Activated CD8-positive, alpha-beta memory T cell treated with anti-CD3 and anti-CD28 coated beads, Interleukin-2, amount 50 U/mL, for 24 hours (primary cell): ENCODE results near the gene TFRC.
"Not testable (repeated sequence)": the region's sequence is repeated elsewhere in the genome, so short reads cannot be mapped to it uniquely, and the experiment has no call there.

ENCODE experiments used
- DNase-seq: peaks from one replicate; pipeline ENCODE4 v3.0.0-alpha.2; 2020; ENCODE audit errors: extremely low read depth

TFRC gene

GRCh38 chr3:196048922-196049598 is 32.8 kb downstream of the TFRC start:
- DNase-seq = no peak

DNA sequence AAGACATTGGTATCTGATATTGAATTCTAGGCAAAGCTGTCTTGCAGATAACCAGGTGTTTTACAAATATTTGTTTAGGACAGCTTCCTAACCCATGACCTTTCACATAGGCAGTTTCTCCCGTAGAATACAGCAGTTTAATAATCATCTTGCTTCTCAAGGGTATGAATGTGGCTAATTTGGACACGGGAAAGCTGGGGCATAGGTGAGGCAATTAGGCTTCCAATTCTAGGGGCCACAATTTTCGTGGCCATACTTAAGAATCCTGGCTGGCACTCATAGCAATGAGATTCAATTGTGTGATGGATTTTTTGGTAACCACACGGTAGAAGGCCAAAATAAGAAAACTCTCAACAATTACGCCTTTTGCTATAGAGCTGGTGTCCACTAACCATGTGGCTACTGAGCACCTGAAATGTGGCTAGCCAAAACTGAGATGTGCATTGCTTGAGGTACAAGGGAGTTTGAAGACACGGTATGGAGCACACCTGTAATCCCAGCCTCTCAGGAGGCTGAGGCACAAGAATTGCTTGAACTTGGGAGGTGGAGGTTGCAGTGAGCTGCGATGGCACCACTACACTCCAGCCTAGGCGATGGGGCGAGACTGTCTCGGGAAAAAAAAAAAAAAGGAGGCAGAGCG is 34.4 kb downstream of the TFRC start:
- DNase-seq = no peak

DNA sequence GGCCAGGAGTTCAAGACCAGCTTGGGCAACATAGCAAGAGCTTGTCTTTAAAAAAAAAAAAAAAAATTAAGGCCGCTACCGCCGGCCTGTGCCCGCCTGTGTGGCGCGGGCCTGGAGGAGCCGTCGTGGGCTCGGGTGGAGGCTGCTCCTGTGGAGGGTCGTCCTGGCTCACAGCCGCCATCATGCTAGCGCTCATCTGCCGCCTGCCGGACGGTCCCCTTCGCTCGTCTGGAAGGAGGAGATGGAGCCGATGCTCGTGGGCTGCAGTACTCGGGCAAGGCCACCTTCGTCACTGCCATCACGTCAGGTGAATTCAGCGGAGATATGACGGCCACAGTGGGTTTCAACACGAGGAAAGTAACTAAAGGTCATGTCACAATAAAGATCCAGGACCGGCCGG is 37.4 kb downstream of the TFRC start:
- no peak for DNase-seq

GRCh38 chr3:196042673-196043072 is 39.2 kb downstream of the TFRC start:
- DNase-seq = no peak

DNA sequence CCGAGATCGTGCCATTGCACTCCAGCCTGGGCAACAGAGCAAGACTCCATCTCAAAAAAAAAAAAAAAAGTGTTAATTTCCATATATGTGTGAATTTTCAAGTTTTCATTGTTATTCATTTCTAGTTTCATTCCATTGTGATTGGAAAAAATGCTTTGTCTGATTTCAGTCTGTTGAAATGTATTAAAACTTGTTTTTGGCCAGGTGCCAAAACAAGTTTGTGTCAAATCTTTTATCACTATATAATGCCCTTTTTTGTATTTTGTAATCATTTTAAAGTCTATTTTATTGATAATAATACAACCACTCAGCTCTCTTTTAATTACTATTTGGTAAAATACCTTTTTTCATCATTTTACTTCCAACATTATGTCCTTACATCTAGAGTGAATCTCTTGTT is 42.5 kb downstream of the TFRC start:
- DNase-seq = no peak

- not testable (repeated sequence) for DNase-seq
Observed at GRCh38 chr3:196026059-196026458, 55.8 kb downstream of the TFRC start.

GRCh38 chr3:196024968-196025367 is 56.9 kb downstream of the TFRC start:
- DNase-seq = no peak

DNA sequence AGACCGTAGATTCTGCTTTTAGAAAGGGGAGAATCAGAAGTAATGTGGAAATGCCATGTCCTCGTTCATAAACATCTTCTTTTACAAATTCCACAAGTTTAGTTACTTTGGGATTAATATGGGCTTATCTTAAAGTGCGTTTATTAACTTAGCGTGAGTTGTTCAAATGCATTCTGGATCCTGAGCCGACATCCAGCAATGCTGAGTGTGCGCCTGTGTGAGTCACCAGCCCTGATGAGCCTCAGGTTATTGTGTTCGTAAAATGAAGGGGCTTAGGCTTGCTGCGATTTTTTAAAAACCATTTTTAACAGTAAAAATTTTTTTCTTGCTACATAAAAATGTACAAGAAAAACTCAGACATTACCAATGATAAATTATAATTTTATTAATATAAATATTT is 57.9 kb downstream of the TFRC start:
- no peak for DNase-seq

- DNase-seq = not testable (repeated sequence)
Observed at GRCh38 chr3:196022499-196022878, 59.4 kb downstream of the TFRC start.

DNA sequence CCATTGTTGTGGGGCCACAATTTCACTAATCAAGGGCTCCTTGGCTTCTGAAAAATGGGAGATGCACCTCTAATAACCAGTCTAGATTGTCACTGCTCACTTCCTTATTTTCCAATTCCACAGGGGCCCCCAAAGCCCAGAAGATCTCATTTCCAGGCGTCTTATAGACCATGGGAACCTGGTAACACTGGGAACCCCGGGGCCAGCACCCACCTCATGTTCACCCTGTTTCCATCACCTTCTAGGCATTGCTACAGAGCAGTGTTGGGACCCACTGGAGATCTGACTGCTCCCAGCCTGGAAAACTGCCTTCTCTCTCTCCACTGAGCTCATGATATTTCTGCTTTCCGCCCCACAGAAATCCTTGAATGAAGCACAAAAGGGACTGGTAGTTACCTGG is 61.5 kb downstream of the TFRC start:
- DNase-seq = no peak

GRCh38 chr3:196019576-196019975 is 62.3 kb downstream of the TFRC start:
- not testable (repeated sequence) for DNase-seq

- DNase-seq = not testable (repeated sequence)
Observed at GRCh38 chr3:196018159-196018558, 63.7 kb downstream of the TFRC start.

DNA sequence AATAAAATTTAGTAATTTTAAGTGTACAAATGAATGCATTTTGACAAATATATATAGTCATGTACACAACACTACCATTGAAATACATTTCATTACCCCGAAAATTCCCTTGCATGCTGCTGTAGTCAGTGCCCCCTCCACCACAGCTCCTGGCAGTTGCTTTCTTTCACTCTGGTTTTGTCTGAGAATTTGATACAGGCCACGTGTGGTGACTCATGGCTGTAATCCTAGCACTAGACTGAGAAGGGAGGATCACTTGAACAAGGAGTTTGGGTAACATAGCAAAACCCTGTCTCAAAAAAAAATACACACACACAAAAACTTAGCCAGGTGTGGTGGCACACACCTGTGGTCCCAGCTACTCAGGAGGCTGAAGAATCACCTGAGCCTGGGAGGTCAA is 65.4 kb downstream of the TFRC start:
- DNase-seq = no peak

GRCh38 chr3:196016059-196016458 is 65.8 kb downstream of the TFRC start:
- no peak for DNase-seq

DNA sequence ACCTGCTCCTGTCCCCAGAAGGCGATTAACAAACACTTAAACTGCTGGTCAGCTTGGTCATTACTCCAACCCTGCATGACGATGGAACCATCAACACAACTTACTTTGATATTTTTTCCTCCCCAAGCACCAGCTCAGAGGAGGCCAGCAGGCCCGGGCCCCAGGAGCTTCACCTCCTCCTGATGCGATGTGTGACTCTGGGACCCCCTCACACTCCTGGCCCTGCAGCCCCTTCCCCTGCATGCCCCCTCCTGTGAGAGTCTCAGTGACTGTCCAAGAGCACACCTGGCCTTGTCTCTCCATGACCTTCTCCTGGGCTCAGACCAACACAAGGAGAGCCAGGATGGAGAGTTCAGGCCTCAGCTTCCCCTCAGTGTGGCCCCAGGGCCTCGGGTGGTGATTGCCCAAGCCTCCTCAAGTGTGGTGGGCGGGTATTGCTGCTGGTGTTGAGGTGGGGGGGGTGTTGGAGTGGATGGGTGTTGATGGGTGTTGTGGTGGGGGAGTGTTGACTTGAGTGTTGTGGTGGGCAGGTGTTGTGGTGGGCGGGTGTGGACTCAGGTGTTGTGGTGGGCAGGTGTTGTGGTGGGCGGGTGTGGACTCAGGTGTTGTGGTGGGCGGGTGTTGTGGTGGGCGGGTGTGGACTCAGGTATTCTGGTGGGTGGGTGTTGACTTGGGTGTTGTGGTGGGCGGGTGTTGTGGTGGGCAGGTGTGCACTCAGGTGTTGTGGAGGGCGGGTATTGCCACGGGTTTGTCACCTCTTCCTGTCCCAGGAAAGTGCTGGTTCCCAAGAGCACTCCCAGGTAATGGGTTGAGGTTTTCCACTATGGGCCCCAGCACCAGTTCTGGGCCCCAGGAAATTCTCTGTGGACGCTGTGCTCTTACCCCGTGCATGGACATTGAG is 68.1 kb downstream of the TFRC start:
- DNase-seq = no peak

DNA sequence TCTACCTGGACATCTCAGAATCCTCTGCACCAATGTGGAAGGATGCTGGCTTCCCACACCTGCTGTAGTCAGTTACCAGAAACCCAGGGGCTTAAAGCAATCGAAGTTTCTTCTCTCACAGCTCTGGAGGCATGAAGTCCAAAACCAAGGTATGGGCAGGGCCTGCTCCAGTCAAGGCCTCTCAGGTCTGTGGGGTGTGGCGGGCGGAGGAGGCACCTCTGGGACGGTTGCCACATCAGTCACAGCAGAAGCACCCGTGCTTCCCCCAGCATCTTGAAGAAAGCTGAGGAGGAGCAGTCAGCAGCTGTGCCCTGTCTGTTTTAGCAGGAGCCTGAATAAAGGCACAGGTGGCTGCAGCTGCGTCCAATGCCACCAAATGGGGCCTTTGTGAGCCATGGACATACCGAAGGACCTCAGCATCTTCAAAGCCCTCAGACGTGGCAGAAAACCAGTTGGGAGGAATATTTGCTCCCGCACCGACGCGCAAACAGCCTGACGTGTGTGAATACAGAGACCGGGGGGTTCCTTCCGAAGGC is 68.9 kb downstream of the TFRC start:
- DNase-seq = no peak

GRCh38 chr3:196012481-196012880 is 69.4 kb downstream of the TFRC start:
- no peak for DNase-seq

DNA sequence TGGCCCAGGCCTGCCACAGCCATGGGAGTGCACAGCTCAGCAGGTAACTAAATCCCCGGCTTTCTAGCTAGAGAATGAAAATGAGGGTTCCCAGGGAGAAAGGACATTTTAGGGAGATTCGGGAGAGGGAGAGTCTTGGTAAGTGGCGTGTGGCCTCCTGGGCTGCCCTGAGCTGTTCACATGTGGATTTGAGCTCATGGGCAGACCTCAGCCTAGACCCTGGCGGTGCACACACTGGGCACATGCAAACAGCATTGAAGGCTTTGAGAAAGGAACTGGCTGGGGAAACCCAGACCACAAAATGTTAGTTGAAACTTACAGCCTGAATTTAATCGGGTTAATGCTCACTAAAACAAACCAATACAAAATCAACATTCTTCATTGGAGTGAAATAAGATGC is 72.4 kb downstream of the TFRC start:
- no peak for DNase-seq

- DNase-seq = no peak
Observed at GRCh38 chr3:196008929-196009328, 73.0 kb downstream of the TFRC start.

- DNase-seq = no peak
Observed at GRCh38 chr3:196008387-196008786, 73.5 kb downstream of the TFRC start.

- DNase-seq = no peak
Observed at GRCh38 chr3:196007744-196008335, 74.0 kb downstream of the TFRC start.

DNA sequence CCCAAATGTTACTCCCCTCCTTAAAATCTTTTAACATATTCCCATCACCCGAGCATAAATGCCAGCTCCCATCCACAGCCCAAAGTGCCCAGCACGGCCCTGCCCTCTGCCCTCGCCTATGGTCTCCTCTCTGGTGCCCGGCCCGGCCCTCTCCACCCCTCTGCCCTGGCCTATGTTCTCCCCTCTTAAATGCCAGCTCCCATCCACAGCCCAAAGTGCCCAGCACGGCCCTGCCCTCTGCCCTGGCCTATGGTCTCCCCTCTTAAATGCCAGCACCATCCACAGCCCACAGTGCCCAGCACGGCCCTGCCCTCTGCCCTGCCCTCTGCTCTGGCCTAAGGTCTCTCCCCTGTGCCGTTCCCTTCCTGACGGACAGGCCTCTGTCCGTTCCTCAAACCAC is 76.6 kb downstream of the TFRC start:
- DNase-seq = not testable (repeated sequence)
